ENCODE measurements around the gene RARG. TPM values are rescaled to one million over a fixed set of nuclear protein-coding genes. Genes with fewer than 3 reads are reported as not detected.

RARG gene
- total RNA-seq, 1 donor from 2014 or later, result 10.1 TPM

DNA sequence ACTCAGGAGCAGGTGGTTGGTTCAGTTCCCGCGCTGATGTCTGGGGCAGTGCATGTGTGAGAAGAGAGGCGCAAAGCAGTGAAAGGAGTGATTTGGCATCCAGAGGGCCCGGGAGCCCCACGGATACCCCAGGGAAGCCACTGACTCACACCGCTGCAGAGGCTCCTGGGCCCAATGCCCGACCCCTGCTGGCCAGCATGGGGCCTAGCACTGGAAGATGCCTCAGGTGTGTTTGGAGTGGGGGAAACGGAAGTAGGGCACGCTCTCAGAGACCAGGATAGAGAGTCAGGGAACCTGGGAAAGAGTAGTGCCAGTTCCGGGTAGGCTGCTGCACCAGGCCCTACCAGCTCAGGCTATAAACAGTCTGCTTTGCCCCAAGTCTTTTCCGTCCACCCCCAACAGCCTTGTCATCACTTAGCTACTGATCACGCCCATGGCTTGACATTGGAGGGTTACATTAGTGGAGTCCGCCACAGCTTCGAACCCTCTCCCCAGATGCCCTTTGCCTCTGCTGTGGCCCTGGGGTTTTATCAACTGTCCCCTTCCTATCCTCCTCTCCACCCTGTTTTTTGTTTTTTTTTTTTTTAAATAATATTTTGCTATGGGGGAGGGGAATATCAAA lies 41.8 kb downstream of the RARG start:
- Histone ChIP-seq H2AFZ (ENCODE audit: low read depth, low read length) (no peak overlapping the region), H3K27ac (ENCODE audit: low read depth, low read length) (no peak overlapping the region), H3K79me2 (ENCODE audit: insufficient read depth, low read length) (no peaks in the 10 kb centered on the region), H3K9ac (ENCODE audit: low read length) (no peak overlapping the region), H3K27me3 (ENCODE audit: insufficient read depth, low read length) (no peaks in the 10 kb centered on the region), H3K9me3 (ENCODE audit: insufficient read depth, low read depth, low read length) (no peaks in the 10 kb centered on the region), H4K20me1 (ENCODE audit: insufficient read depth, low read length) (peaks cover 12% of the 10 kb centered on the region), H3K4me1 (ENCODE audit: insufficient read depth, low read length) (no peaks in the 10 kb centered on the region), H3K4me3 (ENCODE audit: insufficient read depth, low read depth, low read length) (no peak overlapping the region), H3K36me3 (ENCODE audit: insufficient read depth, low read length) (peaks cover 24% of the 10 kb centered on the region), H3K4me2 (ENCODE audit: low read length) (no peak overlapping the region)
- H3K27me3 Mint-ChIP-seq (ENCODE audit: low read depth, unreplicated experiment), result peaks cover 9% of the 10 kb centered on the region
- no peak overlapping the region for H3K4me3 Mint-ChIP-seq (ENCODE audit: unreplicated experiment)
- H3K4me1 Mint-ChIP-seq (ENCODE audit: low read depth, unreplicated experiment), result peaks cover 3% of the 10 kb centered on the region
- DNase-seq (ENCODE audit: low read depth), result peak; percentile 37
- H3K27ac Mint-ChIP-seq (ENCODE audit: unreplicated experiment), result peak overlapping the region; percentile 53
- FAIRE-seq, result no peak
- TF ChIP-seq, protein P1, sequence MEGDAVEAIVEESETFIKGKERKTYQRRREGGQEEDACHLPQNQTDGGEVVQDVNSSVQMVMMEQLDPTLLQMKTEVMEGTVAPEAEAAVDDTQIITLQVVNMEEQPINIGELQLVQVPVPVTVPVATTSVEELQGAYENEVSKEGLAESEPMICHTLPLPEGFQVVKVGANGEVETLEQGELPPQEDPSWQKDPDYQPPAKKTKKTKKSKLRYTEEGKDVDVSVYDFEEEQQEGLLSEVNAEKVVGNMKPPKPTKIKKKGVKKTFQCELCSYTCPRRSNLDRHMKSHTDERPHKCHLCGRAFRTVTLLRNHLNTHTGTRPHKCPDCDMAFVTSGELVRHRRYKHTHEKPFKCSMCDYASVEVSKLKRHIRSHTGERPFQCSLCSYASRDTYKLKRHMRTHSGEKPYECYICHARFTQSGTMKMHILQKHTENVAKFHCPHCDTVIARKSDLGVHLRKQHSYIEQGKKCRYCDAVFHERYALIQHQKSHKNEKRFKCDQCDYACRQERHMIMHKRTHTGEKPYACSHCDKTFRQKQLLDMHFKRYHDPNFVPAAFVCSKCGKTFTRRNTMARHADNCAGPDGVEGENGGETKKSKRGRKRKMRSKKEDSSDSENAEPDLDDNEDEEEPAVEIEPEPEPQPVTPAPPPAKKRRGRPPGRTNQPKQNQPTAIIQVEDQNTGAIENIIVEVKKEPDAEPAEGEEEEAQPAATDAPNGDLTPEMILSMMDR (IDR thresholded peaks at IDR 0.05; ENCODE audit: insufficient read depth, low read depth, low read length), result peak; percentile 80
- TF ChIP-seq EZH2 (IDR thresholded peaks at IDR 0.05; ENCODE audit: insufficient read depth, low read length), result no peak
- H3K9me3 Mint-ChIP-seq (ENCODE audit: unreplicated experiment), result no peaks in the 10 kb centered on the region
- peaks cover 28% of the 10 kb centered on the region for H3K36me3 Mint-ChIP-seq (ENCODE audit: low read depth, unreplicated experiment)

DNA sequence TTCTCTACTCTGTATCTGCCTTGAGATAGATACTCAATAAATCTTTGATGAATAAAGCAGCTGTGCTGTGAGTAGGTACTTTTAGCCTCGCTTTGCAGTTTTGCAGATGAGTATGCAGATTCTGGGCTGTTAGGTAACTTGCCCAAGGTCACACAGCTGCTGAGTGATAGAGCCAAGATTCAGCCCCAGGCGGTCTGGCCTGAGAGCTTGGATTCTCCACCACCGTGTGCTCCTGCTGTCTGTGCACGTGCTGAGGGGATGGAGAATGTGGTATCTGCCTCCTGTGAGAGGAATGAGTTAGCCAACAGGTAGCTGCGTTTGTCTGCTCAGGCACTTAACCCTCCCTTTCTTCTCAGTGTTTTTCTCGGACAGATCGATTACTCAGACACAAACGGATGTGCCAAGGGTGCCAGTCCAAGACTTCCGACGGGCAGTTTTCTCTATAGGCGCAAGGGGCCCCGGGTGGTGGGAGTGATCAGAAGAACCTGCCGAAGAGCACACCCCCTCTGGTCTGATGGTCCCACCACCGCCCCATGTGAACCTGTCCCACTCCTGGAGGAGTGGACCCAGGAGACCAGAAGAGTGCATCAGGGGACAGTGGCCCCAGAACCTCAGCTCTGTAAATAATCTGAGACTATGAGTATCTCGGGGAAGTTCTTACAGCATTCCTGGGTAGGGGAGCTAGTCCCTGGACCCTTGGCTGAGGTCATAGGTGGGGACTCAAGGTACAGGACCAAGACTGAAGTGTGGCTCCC lies 44.7 kb downstream of the RARG start:
- no peaks in the 10 kb centered on the region for H3K27me3 ChIP-seq (ENCODE audit: insufficient read depth, low read length)
- Mint-ChIP-seq H3K4me1 (ENCODE audit: low read depth, unreplicated experiment) (peaks cover 10% of the 10 kb centered on the region), H3K36me3 (ENCODE audit: low read depth, unreplicated experiment) (peaks cover 40% of the 10 kb centered on the region), H3K4me3 (ENCODE audit: unreplicated experiment) (no peak overlapping the region), H3K27me3 (ENCODE audit: low read depth, unreplicated experiment) (no peaks in the 10 kb centered on the region), H3K27ac (ENCODE audit: unreplicated experiment) (no peak overlapping the region), H3K9me3 (ENCODE audit: unreplicated experiment) (no peaks in the 10 kb centered on the region)
- peaks cover 36% of the 10 kb centered on the region for H4K20me1 ChIP-seq (ENCODE audit: insufficient read depth, low read length)
- FAIRE-seq (no peak), DNase-seq (ENCODE audit: low read depth) (no peak)
- no peak overlapping the region for H3K4me2 ChIP-seq (ENCODE audit: low read length)
- TF ChIP-seq, protein P1 (IDR thresholded peaks at IDR 0.05; ENCODE audit: insufficient read depth, low read depth, low read length), result no peak
- TF ChIP-seq EZH2 (IDR thresholded peaks at IDR 0.05; ENCODE audit: insufficient read depth, low read length), result no peak
- H3K9ac ChIP-seq (ENCODE audit: low read length), result no peak overlapping the region
- no peaks in the 10 kb centered on the region for H3K9me3 ChIP-seq (ENCODE audit: insufficient read depth, low read depth, low read length)
- no peak overlapping the region for H2AFZ ChIP-seq (ENCODE audit: low read depth, low read length)
- peaks cover 37% of the 10 kb centered on the region for H3K36me3 ChIP-seq (ENCODE audit: insufficient read depth, low read length)
- H3K4me3 ChIP-seq (ENCODE audit: insufficient read depth, low read depth, low read length), result no peak overlapping the region
- H3K27ac ChIP-seq (ENCODE audit: low read depth, low read length), result no peak overlapping the region
- peaks cover 22% of the 10 kb centered on the region for H3K79me2 ChIP-seq (ENCODE audit: insufficient read depth, low read length)
- H3K4me1 ChIP-seq (ENCODE audit: insufficient read depth, low read length), result peaks cover 9% of the 10 kb centered on the region

DNA sequence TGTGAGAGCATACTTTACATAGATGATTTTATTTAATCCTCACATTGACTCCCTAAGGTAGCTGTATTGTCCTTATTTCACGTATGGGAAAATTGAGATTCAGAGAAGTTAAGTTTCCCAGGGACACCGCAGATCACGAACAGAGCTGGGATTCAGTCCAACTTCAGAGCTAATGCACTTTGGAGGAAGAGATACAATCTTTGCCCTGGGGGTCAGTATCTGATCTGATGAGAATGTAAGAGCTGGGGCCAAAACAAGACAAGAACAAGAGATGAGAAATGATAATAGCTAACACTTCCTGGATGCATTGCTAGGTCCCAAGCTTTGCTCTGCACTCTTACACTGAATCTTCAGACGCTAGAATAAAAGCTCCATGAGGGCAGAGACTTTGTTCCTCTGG lies 45.3 kb downstream of the RARG start:
- no peak overlapping the region for H3K4me2 ChIP-seq (ENCODE audit: low read length)
- H3K36me3 Mint-ChIP-seq (ENCODE audit: low read depth, unreplicated experiment), result peaks cover 41% of the 10 kb centered on the region
- H3K9ac ChIP-seq (ENCODE audit: low read length), result no peak overlapping the region
- no peaks in the 10 kb centered on the region for H3K9me3 Mint-ChIP-seq (ENCODE audit: unreplicated experiment)
- H3K27me3 Mint-ChIP-seq (ENCODE audit: low read depth, unreplicated experiment), result no peaks in the 10 kb centered on the region
- no peak overlapping the region for H2AFZ ChIP-seq (ENCODE audit: low read depth, low read length)
- H3K9me3 ChIP-seq (ENCODE audit: insufficient read depth, low read depth, low read length), result no peaks in the 10 kb centered on the region
- peaks cover 14% of the 10 kb centered on the region for H3K4me1 Mint-ChIP-seq (ENCODE audit: low read depth, unreplicated experiment)
- peaks cover 43% of the 10 kb centered on the region for H3K36me3 ChIP-seq (ENCODE audit: insufficient read depth, low read length)
- no peak overlapping the region for H3K27ac Mint-ChIP-seq (ENCODE audit: unreplicated experiment)
- H3K4me3 Mint-ChIP-seq (ENCODE audit: unreplicated experiment), result no peak overlapping the region
- peaks cover 42% of the 10 kb centered on the region for H4K20me1 ChIP-seq (ENCODE audit: insufficient read depth, low read length)
- peaks cover 28% of the 10 kb centered on the region for H3K79me2 ChIP-seq (ENCODE audit: insufficient read depth, low read length)
- H3K27me3 ChIP-seq (ENCODE audit: insufficient read depth, low read length), result no peaks in the 10 kb centered on the region
- no peak overlapping the region for H3K4me3 ChIP-seq (ENCODE audit: insufficient read depth, low read depth, low read length)
- FAIRE-seq (no peak), DNase-seq (ENCODE audit: low read depth) (no peak)
- H3K27ac ChIP-seq (ENCODE audit: low read depth, low read length), result no peak overlapping the region
- peaks cover 15% of the 10 kb centered on the region for H3K4me1 ChIP-seq (ENCODE audit: insufficient read depth, low read length)
- TF ChIP-seq, protein P1 (IDR thresholded peaks at IDR 0.05; ENCODE audit: insufficient read depth, low read depth, low read length), result no peak
- no peak for TF ChIP-seq EZH2 (IDR thresholded peaks at IDR 0.05; ENCODE audit: insufficient read depth, low read length)

All from astrocyte (in vitro differentiated cells and primary cell).